Fibroblast of lung (primary cell): Measurements from ENCODE around the gene TMTC2.

Experiments
- EZH2 ChIP-seq: IDR thresholded peaks from 2 replicates; pipeline ENCODE4 v1.5.1; 2012; ENCODE audit warnings: low read length, control low read depth, mild to moderate bottlenecking; ENCODE audit errors: missing control alignments
- TF ChIP-seq, protein P1 (sequence below), 2 donors: IDR thresholded peaks in 1 of 2; conservative IDR thresholded peaks in 1 of 2; 1 replicate in 1 of 2; 2 replicates in 1 of 2; pipeline ENCODE4 v1.5.1; 2011 to 2012; ENCODE audit warnings: low read length in 2 of 2, control low read depth in 1 of 2, inconsistent platforms in 1 of 2, low read depth in 1 of 2, mild to moderate bottlenecking in 1 of 2

GRCh38 chr12:83065562-83065961 lies 378.9 kb downstream of the TMTC2 start:
- TF ChIP-seq, protein P1, sequence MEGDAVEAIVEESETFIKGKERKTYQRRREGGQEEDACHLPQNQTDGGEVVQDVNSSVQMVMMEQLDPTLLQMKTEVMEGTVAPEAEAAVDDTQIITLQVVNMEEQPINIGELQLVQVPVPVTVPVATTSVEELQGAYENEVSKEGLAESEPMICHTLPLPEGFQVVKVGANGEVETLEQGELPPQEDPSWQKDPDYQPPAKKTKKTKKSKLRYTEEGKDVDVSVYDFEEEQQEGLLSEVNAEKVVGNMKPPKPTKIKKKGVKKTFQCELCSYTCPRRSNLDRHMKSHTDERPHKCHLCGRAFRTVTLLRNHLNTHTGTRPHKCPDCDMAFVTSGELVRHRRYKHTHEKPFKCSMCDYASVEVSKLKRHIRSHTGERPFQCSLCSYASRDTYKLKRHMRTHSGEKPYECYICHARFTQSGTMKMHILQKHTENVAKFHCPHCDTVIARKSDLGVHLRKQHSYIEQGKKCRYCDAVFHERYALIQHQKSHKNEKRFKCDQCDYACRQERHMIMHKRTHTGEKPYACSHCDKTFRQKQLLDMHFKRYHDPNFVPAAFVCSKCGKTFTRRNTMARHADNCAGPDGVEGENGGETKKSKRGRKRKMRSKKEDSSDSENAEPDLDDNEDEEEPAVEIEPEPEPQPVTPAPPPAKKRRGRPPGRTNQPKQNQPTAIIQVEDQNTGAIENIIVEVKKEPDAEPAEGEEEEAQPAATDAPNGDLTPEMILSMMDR (conservative IDR thresholded peaks at IDR 0.05 in 1 of 2, IDR thresholded peaks at IDR 0.05 in 1 of 2; ENCODE audit: low read depth in 1 of 2, low read length in 2 of 2) = no peak
- TF ChIP-seq EZH2 = no peak
